ENCODE data around the gene PCDHB15.
"Not testable (repeated sequence)": the region's sequence is repeated elsewhere in the genome, so short reads cannot be mapped to it uniquely, and the experiment has no call there.

- not testable (repeated sequence) for TF ChIP-seq POLR2AphosphoS5, POLR2A, EP300 (IDR thresholded peaks at IDR 0.05)
Measured at GRCh38 chr5:141215504-141215903, 29.7 kb upstream of the PCDHB15 start.

All from suprapubic skin (tissue), 4 donors.